HG03575 (cell line): ENCODE measurements around the gene C2.

Experiments used
- ATAC-seq: cut with Tn5 transposase; IDR thresholded peaks from one replicate; pipeline ENCODE4 v1.9.1; 2021; ENCODE audit not compliant: unreplicated experiment, insufficient number of reproducible peaks, low FRiP score; ENCODE audit errors: extremely low read depth

The C2 gene

DNA sequence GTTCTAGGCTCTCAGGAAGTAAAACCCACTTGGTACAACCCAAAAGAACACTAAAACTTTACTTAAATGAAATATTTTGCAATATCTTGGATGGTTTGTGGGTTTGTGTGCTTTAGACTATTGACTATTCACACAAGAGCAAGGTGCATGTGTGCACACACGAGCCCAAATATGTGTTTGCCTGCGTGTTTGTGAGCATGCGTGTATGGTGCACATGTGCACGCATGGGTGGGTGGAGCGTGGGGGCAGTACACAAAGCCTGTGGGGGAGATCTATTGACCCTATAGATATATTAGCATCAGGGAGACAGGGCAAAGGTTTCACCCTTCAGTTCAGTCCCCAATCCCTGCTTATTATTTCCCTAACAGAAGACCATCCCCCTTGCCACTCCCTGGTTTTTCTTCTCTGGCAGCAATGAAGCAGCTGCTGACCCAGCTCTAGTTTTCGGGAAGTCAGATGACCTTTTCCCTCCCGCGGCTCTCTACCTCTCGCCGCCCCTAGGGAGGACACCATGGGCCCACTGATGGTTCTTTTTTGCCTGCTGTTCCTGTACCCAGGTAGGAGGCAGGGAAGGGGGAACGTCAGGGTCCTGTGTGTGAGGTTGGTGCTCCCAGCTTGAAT, at the start of gene C2:
TSS of gene C2 (plus strand) at position 476 of the 621 bp plus-strand sequence. CDS start at position 512, 36 bp downstream.
- ATAC-seq, result no peak

DNA sequence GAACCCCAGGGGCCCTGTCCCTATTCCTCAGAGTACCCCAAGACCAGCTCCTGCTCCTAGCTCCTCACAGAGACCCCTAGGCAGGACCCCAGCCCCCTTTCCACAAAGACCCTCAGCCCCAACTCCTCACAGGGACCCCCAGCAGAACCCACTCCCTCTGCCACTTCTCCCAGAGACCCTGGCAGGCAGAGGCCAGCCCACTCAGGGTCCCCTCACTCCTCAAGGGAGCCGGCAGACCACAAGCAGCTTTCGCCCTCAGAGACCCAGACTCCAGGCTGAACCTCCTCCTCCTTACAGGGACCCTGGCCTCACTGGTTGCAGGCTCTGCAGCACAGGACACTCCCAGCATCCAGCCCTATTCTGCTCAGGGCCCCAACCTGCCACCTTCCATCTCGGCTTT, 49.3 kb upstream of the C2 start:
- ATAC-seq, result no peak

DNA sequence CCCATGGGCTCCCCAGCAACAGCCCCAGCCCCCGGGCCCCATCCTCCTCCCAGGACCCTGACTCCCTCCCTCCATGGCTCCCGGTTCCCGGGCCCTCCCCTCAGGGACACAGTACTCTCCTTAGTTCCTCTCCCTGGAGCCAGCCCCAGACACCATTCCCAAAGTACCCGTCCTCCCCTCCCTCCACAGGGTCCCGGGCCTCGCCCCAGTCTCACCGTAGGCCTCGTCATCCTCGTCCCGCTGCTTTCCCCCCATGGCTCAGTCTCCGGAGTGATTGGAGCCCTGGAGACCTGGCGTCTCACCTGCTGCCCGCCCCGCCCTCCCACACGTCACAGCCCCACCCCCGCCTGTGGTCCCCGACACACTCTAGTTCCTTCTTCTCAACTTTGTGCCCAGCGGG, 48.8 kb upstream of the C2 start, which contains the start of gene SLC44A4:
TSS of gene SLC44A4 (minus strand) at position 272 of the 400 bp plus-strand sequence. CDS start at position 255, 17 bp downstream.
- ATAC-seq, result no peak

DNA sequence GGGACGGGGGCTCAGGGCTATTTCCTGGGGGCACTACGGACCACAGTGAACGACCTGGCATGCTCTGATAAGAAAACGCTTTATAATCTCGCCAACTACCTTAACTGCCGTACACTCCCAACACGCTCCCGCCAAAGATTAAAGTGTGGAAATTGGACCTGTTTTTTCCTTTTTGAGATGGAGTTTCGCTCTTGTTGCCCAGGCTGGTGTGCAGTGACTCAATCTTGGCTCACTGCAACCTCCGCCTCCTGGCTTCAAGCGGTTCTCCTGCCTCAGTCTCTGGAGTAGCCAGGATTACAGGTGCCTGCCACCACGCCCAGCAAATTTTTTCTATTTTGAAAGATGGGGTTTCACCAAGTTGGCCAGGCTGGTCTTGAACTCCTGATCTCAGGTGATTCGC, 48.4 kb upstream of the C2 start:
- ATAC-seq, result no peak

DNA sequence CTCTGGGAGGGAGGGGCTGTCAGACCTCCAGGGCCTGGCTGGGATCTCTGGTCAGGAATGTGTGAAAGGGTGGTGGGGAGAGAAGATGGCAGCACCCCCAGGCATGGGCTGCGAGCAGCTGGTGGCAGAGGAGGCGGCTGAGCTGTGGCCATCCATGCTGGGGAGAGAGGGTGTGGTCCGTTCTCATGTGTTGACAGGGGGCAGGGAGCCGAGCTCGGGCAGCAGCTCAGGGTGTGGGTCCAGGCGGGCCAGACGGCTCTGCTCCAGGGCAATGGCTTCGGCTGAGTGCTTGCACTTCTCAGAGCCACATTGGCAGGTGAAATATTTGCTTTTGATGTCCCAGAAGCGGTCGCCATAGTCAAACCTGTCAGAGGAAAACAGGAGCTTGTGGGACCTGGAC, 47.6 kb upstream of the C2 start:
- ATAC-seq, result no peak

DNA sequence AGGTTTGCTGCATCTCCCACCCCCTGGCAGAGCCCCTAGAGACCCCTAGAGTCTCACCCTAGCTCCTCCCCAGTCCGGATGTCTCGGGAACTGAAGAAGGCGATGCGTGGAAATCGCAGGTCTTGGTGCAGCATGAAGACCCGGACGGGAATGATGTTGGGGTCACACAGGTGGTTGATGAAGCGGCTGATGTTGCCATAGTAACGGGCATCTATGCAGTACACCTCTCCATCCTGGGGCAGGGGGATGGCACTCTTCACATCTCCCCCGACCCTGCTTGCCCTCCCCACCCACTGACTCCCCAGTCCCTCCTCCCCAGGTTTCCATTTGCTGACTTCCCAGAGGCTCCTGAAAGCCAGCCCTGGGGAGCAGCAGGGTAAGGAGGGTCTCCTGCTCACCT, 46.9 kb upstream of the C2 start:
- no peak for ATAC-seq

DNA sequence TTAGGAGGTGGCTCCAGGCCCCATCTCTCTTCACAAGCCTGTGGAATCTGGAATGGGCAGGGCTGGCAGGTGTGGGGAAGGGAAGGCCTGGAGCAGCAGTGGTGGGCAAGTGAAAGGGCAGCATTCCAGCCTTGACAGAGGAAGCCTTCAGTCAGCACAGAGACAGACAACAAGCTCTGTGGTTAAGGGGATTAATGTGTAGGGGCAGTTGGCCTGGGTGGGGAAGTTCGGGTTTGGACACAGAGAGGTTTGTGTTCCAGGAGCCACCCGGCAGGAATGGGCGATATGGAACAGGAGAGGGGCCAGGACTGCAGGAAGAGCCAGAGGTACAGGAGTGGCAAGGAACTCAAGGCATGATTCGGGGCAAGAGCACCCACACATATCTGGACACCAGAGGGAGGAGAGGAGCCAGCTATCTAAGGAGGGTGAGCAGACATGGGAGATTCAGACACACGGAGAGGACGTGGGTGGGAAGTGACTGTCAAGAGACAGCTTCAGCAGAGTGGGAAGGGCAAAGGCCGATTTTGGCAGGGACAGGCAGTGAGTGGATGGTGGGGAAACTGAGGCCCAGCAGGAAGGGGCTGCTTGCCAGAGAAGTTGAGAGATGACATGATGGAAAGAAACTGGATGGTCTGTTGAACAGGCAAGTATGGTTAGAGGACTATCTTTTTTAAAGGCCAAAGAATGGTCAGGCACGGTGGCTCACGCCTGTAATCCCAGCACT, 46.2 kb upstream of the C2 start:
- no peak for ATAC-seq

DNA sequence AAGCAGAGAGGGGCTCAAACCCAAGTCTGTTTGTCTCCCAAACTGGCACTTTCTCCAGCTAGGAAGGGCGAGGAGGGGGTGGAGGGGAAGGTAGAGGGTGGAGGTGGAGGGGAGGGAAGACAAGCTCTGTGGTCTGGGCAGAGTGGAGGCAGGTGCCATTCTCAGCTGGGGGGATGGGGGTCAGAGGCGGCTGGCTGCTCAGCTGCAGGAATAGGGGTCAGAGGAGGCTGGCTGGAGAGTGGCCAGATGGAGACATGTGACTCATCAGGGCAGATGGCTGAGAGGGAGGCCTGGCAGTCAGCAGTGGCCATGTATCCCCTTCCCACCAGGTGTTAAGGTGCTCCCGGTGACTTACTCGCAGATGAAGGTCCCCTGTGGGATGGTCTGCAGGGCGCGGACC, 45.2 kb upstream of the C2 start:
- no peak for ATAC-seq

DNA sequence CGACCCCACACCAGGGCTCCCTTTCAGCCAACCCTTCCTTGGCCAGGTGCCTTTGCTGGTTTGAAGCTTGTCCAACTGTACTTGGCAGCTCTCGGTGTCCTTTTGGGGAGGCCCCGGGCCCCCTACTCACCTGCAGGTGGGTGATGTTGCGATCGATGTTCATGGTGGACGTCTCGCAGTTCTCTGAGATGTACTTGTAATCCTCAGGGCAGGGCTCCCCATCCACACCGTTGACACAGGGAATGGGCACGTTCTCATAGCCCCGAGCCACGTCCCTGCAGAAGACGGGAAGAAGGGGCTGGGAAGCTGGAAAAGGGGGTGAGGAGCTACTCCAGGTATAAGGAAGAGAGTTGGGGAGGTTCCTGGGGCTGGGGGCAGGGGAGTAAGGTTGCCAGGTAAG, 43.8 kb upstream of the C2 start:
- ATAC-seq, result no peak

DNA sequence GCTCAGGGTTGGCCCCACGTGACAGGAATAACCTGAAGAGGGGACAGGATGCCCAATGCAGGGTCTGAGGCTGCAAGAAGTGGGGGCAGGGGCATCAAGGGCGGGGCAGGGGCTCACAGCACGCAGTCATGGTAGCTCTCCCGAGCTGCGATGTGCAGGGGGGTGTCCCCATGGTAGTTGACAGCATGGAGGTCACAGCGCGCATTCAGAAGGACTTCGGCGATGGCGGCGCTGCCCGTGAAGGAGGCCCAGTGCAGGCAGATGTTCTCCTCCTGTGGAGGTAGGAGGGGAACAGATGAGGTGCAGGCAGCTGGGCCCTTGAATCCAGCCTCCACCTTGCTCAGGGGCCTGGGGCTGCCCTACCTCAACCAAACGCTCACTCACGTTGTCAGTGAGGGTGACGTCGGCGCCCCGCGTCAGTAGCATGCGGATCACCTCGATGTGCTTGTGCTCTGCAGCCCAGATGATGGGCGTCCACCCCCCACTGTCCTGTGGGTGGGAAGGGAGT, 42.9 kb upstream of the C2 start:
- no peak for ATAC-seq

DNA sequence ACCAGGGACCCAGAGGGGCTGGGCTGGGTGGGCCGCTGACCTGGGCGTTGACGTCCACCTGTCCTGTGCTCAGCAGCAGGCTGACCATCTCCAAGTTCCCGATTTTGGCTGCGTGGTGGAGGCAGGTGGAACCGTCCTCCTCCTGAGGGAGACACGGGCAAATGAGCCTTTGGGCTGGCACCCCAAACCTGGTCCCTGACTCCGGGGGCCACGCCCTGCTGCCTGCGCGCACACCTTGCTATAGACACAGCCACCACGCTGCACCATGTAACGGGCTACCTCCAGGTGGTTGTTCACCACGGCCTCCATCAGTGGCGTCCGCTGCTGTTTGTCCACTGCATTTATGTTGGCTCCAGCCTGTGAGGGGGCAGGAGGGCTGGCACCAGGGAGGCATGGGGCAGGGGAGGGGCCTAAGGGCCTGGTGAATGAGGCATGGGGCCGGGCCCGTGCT, 41.0 kb upstream of the C2 start:
- no peak for ATAC-seq

DNA sequence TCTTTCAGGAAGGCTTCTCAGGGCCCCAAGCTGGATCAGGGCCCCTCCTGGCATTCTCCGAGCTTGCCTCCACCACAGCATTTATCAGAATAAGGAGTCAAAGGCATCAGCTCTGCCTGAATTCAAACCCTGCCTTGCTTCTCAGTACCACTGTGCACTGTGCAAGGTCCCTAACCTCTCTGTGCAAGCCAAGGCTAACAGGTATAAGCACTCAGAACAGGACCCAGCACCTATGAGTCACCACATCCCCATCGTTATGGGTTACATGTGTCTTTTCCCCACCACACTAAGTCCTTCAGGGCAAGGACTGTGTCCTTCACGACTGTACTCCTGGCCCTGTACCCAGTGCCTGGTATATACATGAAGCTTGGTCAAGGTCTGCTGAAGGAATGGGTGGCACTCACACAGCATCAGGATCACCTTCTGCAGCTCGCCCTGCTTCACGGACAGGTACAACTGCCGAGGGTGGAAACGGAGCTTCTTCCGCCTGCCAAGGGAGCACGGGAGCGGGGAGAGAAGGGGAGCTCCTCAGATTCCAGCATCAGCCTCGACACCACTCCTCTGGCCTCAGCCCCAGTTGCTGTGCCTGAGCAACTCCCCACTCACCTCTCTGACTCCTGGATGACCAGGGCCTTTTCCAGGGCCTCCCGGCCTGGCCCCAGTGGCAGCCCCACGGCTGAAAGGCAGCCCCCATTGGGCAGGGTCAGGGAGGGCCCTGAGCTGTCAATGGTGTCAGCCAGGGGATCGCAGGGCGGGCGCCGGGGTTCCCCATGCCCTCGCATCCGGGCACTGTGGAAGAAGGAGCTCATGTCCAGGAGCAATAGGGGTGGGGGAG, 40.1 kb upstream of the C2 start:
- ATAC-seq, result no peak

DNA sequence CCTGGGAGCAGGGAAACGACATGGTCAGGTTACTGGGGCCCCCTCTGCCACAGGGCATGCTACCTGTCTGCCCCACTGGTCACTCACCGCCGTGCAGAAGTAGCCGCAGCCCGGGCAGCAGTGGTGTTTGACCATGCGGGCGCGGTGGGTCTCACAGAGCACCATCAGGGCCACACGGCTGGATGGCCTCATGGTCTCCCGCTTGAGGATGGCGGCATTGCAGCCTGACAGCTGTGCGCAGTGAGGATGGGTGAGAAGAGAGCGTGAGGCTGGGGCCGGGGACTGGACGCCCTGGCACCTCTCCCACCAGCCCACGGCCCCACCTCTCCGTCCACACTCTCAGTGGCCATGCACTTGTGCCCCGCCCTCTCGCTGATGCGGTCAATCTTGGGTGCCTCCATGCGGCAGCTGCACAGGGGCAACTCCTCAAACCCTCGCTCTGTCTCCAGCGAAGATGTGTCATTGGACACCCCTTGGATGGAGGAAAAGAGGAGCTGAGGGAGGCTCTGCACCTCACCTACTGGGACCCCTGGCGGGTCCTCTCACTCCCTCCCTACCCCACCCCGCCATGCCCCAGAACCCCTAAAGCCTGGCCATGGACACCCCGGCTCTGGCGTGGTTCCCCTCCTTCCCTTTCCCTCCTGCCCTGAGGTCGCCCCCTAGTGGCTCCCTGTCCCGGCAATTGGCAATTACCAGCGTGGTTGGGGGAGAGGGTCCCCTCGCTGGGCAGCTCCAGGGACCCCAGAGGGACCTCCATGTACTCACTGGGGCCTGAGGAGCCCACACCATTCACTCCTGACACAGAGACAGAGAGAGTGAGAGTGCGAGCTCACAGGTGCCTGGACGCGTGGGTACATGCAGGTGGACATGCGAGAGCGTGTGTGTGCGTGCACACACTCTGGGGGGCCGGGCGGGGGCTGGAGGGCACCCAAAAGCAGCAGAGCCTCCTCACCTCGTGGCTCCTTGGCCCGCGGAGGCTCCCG, 39.0 kb upstream of the C2 start:
- ATAC-seq, result no peak

DNA sequence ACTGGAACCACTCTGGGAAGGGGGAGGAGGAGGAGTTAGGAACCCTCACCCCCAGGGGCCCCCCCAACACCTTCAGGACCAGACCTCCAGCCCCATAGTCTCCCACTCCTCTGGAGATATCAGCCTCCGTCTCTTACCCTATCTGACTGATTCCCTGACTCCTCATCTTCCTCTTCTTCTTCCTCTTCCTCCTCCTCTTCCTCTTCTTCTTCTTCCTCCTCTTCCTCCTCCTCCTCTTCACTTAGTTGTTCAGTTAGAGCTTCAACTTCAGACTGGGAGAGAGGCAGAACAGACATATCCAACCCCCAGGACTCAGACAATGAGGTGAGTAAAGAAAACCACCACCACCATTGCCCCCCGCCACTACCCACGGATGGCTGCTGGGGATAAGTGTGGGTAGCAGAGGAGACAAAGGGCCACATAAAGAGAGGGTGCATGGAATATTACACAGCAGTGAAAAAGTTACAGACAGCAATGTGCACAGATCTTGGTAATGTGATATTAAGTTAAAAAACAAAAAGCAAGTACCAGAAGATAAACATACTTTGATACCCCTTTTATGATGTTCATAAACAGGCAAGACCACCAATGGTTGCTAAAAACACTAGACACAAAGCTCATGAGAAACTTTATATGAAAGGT, 38.1 kb upstream of the C2 start:
- ATAC-seq, result no peak

DNA sequence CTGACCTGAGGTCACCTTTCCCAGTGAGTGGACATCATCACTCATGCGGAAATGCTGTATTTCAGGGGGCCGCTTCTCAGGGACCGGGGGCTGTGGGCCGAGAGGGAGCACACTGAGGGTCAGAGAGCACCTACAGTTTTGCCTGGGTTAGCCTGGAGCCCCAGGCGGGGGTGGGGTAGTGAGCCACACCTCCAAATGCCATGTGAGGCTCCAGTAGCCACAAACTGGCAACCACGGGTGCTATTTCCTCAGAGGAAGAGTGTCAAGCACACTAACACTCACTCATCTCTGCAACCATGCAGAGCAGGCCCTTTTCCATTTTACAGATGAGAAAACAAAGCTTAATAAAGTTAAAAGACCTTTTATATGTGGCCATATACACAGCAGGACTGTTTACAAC, 34.7 kb upstream of the C2 start:
- no peak for ATAC-seq

DNA sequence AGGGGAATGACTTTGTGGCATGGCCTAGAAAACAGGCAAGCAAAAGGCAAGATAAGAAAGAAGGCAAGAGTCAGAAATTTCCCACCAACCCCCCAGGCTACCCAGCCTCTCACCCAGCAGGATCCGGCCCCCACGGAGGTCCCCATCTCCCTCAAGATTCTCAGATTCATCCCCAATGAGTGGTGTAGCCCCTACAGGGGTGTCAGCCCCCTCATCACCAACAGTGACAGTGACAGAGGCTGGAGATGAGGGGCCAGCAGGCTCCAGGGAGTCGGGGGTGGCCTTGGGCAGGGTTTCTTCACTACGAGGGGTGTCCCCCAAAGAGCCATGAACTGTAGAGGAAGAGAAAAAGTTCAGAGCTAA, 31.0 kb upstream of the C2 start:
- ATAC-seq, result no peak

DNA sequence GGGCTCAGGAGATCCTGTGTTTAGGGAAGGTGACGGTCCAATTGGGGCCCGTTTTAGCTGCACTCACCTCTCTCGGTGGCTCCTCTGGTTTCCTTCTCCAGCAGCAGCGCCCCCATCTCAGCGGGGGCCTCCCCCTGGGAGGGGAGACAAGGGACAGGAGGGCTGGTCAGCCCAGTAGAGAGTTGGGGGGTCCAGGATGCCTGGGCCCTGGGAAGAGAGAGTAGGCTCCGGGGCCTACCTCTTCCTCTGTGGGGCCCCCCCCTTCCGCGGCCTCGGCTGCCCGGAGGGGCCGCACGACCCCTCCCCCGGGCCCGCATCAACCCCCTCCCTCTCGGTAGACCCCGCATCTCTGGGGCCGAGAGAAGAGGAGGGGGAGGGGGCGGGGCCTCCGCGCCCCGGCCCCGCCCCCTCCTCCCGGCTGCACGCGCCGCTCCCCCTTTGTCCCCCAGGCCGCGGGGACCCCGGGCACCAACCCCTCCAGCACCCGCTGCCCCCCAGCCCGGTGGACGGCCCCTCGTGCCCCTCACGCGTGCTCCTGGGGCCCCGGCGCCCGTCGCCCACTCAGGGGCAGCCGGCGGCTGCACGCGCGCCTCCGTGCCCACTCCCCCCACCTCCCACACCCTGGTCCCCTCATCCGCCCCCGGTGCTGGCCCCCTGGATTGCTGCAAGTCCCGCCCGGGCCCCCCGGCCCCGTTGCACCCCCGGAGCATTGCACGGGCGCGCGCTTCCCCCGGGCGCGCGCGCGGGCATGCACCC, 30.5 kb upstream of the C2 start:
- no peak for ATAC-seq
